GM12874 (cell line): Measurements from ENCODE around the gene TTC8.

ENCODE experiments used
- CTCF ChIP-seq: IDR thresholded peaks from 2 replicates; pipeline ENCODE4 v1.5.1; 2011; ENCODE audit warnings: low read depth, mild to moderate bottlenecking, control low read depth, low read length, moderate library complexity; ENCODE audit not compliant: insufficient read depth

The TTC8 gene

GRCh38 chr14:88871429-88871828 is 47.0 kb downstream of the TTC8 start:
- TF ChIP-seq CTCF, result no peak

GRCh38 chr14:88872976-88873375 is 48.5 kb downstream of the TTC8 start:
- no peak for TF ChIP-seq CTCF

GRCh38 chr14:88877192-88877591 is 52.7 kb downstream of the TTC8 start:
- TF ChIP-seq CTCF, result no peak

GRCh38 chr14:88879022-88879421 is 54.6 kb downstream of the TTC8 start:
- TF ChIP-seq CTCF, result no peak

- TF ChIP-seq CTCF, result no peak
These were observed 57.8 kb downstream of the TTC8 start for GRCh38 chr14:88882236-88882635.

- no peak for TF ChIP-seq CTCF
These were observed 70.7 kb downstream of the TTC8 start for GRCh38 chr14:88895116-88895515.

GRCh38 chr14:88901189-88901588 is 76.7 kb downstream of the TTC8 start:
- TF ChIP-seq CTCF, result no peak

GRCh38 chr14:88901991-88902390 is 77.5 kb downstream of the TTC8 start:
- no peak for TF ChIP-seq CTCF
